HL-60 (cell line): ENCODE measurements around the gene PLCH2.

ENCODE experiments used
- DNase-seq, 2 experiments: peaks; one replicate each; pipeline ENCODE4 v3.0.0-alpha.2; 2010 to 2020; ENCODE audit warnings: low read depth in 1 of 2, low spot score in 1 of 2
- H3K27ac ChIP-seq: fragments of 250-450 bp; sonication (Bioruptor Pico); replicated peaks from 2 replicates; pipeline ENCODE4 v1.5.1; 2020; ENCODE audit warnings: mild to moderate bottlenecking, moderate library complexity
- H3K27me3 ChIP-seq: fragments of 250-450 bp; sonication (Bioruptor Pico); 2 replicates; pipeline ENCODE4 v1.5.1; 2021; ENCODE audit warnings: mild to moderate bottlenecking, moderate library complexity; ENCODE audit not compliant: insufficient read depth, poor library complexity, severe bottlenecking
- H3K4me3 ChIP-seq: replicated peaks from 2 replicates; pipeline ENCODE4 v1.5.1; 2011; ENCODE audit warnings: mild to moderate bottlenecking, control low read depth, low read length; ENCODE audit not compliant: insufficient read depth
- GABPA ChIP-seq: IDR thresholded peaks from 2 replicates; pipeline ENCODE4 v1.6.1; 2012; ENCODE audit warnings: low read depth
- POLR2AphosphoS5 ChIP-seq: IDR thresholded peaks from 2 replicates; pipeline ENCODE4 v1.6.1; 2012; ENCODE audit warnings: low read depth
- SPI1 ChIP-seq: IDR thresholded peaks from 2 replicates; pipeline ENCODE4 v1.6.1; 2012; ENCODE audit warnings: low read depth, mild to moderate bottlenecking, borderline replicate concordance
- TF ChIP-seq, protein P1 (sequence below): IDR thresholded peaks from 2 replicates; pipeline ENCODE4 v1.6.1; 2012; ENCODE audit warnings: low read depth; ENCODE audit not compliant: insufficient replicate concordance
- TF ChIP-seq, protein P2 (sequence below): IDR thresholded peaks from one replicate; pipeline ENCODE4 v1.5.1; 2011; ENCODE audit warnings: low read length, control low read depth, inconsistent platforms; ENCODE audit not compliant: insufficient read depth

PLCH2 gene

DNA sequence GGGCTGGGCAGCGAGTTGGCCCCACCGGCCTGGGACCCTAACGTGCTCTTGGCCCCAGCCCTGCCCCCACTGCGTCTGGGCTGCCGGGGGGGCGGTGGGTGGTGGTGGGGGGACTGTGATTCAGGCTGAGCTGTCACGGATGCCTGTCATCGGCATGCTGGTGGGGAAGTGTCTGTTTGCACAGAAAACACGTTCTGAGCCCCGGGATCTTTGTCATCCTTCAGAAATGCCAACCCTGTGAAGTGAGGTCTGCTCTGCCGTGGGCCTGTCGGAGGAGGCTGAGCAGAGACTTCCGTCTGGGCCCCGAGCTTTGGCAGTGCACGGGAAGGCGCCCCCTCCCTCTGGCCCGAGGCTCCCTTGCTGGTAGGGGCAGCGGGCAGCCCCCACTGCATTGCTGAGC, 24.3 kb upstream of the PLCH2 start:
- no peak for DNase-seq
- peaks cover 15% of the 10 kb centered on the region for H3K27me3 ChIP-seq
- TF ChIP-seq GABPA (no peak), POLR2AphosphoS5 (no peak), SPI1 (no peak)
- TF ChIP-seq, protein P1, sequence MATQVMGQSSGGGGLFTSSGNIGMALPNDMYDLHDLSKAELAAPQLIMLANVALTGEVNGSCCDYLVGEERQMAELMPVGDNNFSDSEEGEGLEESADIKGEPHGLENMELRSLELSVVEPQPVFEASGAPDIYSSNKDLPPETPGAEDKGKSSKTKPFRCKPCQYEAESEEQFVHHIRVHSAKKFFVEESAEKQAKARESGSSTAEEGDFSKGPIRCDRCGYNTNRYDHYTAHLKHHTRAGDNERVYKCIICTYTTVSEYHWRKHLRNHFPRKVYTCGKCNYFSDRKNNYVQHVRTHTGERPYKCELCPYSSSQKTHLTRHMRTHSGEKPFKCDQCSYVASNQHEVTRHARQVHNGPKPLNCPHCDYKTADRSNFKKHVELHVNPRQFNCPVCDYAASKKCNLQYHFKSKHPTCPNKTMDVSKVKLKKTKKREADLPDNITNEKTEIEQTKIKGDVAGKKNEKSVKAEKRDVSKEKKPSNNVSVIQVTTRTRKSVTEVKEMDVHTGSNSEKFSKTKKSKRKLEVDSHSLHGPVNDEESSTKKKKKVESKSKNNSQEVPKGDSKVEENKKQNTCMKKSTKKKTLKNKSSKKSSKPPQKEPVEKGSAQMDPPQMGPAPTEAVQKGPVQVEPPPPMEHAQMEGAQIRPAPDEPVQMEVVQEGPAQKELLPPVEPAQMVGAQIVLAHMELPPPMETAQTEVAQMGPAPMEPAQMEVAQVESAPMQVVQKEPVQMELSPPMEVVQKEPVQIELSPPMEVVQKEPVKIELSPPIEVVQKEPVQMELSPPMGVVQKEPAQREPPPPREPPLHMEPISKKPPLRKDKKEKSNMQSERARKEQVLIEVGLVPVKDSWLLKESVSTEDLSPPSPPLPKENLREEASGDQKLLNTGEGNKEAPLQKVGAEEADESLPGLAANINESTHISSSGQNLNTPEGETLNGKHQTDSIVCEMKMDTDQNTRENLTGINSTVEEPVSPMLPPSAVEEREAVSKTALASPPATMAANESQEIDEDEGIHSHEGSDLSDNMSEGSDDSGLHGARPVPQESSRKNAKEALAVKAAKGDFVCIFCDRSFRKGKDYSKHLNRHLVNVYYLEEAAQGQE: no peak
- TF ChIP-seq, protein P2, sequence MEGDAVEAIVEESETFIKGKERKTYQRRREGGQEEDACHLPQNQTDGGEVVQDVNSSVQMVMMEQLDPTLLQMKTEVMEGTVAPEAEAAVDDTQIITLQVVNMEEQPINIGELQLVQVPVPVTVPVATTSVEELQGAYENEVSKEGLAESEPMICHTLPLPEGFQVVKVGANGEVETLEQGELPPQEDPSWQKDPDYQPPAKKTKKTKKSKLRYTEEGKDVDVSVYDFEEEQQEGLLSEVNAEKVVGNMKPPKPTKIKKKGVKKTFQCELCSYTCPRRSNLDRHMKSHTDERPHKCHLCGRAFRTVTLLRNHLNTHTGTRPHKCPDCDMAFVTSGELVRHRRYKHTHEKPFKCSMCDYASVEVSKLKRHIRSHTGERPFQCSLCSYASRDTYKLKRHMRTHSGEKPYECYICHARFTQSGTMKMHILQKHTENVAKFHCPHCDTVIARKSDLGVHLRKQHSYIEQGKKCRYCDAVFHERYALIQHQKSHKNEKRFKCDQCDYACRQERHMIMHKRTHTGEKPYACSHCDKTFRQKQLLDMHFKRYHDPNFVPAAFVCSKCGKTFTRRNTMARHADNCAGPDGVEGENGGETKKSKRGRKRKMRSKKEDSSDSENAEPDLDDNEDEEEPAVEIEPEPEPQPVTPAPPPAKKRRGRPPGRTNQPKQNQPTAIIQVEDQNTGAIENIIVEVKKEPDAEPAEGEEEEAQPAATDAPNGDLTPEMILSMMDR: no peak
- H3K27ac ChIP-seq: no peak overlapping the region
- no peak overlapping the region for H3K4me3 ChIP-seq

DNA sequence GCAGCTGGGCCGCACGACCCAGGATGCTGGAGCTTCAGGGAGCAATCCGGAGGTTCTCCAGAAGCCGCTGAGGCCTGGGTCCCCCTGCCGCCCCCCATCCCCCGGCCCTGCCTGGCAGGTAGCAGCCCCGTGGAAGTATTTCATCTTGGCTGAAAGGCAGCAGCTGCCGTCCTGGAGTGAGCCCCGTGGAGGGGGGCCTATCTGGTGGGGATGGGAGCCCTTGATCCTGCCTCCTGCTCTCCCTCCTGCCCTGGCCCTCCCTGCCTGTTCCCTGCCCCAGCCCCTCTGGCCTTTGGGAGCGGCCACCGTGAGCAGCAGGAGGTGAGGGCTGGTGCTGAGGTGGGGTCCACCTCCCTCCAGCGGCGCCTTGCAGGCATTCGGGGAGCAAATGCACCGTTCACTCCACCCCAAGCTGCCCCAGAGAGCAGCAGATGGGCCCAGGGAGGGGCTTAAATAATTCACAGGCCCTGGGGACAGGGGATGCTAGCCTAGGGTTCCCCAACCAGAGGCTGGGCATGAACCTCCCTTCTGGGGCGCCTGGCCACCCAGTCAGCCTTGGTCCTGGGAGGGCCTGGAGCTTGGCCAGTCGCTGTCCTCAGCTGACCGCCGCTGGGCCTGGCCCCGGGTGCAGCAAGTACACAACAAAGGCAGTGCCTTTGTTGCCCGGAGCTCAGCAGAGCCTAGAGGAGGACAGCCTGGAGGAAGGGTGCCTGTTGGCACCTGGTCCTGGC, 23.7 kb upstream of the PLCH2 start:
- DNase-seq: no peak

DNA sequence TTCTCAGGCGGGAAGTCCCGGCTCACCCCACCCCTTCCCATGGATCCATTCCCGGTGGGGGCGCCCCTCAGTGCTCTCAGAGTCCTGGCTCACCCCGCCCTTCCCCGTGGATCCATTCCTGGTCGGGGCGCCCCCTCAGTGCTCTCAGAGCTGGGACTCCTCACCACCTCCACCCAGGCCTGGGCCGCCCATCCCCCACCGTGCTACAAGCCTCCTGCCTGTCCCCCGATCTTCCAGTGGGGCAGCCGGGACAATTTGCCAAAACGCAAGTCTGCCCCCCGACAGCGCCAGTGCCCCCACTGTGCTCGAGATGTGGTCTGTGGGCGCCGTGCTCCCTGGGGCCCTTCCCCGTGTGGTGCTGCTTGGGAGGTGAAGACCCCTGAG, 23.2 kb upstream of the PLCH2 start:
- TF ChIP-seq SPI1 (no peak), POLR2AphosphoS5 (no peak), GABPA (no peak)
- TF ChIP-seq, protein P1: no peak
- TF ChIP-seq, protein P2: no peak
- no peak for DNase-seq
- no peak overlapping the region for H3K27ac ChIP-seq
- H3K4me3 ChIP-seq: no peak overlapping the region
- H3K27me3 ChIP-seq: peaks cover 8% of the 10 kb centered on the region

More for the DNA sequence above, 23.7 kb upstream of the PLCH2 start:
- Histone ChIP-seq H3K4me3 (no peak overlapping the region), H3K27me3 (peaks cover 10% of the 10 kb centered on the region), H3K27ac (no peak overlapping the region)
- TF ChIP-seq, protein P1: no peak
- TF ChIP-seq, protein P2: no peak
- TF ChIP-seq SPI1: no peak
- TF ChIP-seq POLR2AphosphoS5: no peak
- TF ChIP-seq GABPA: no peak
